GM11168 (cell line): ENCODE data around the gene NDUFS2.

Experiments
- in situ Hi-C: fragments of 300-500 bp; cut with MboI; formaldehyde crosslinking; loops from one replicate; pipeline ENCODE4 v1.12.0; 2022; ENCODE audit warnings: low sequenced_read_pairs; ENCODE audit not compliant: unreplicated experiment

Gene NDUFS2

GRCh38 chr1:161192476-161193465, 9.4 kb upstream of the NDUFS2 start:
- in situ Hi-C loops, result no loop called here

- in situ Hi-C loops, result no loop called here
Observed at GRCh38 chr1:161193561-161194235, 8.5 kb upstream of the NDUFS2 start.

- in situ Hi-C loops, result no loop called here
Observed at GRCh38 chr1:161195171-161195570, 7.0 kb upstream of the NDUFS2 start.

- in situ Hi-C loops, result no loop called here
Observed at GRCh38 chr1:161196111-161196510, 6.1 kb upstream of the NDUFS2 start.

DNA sequence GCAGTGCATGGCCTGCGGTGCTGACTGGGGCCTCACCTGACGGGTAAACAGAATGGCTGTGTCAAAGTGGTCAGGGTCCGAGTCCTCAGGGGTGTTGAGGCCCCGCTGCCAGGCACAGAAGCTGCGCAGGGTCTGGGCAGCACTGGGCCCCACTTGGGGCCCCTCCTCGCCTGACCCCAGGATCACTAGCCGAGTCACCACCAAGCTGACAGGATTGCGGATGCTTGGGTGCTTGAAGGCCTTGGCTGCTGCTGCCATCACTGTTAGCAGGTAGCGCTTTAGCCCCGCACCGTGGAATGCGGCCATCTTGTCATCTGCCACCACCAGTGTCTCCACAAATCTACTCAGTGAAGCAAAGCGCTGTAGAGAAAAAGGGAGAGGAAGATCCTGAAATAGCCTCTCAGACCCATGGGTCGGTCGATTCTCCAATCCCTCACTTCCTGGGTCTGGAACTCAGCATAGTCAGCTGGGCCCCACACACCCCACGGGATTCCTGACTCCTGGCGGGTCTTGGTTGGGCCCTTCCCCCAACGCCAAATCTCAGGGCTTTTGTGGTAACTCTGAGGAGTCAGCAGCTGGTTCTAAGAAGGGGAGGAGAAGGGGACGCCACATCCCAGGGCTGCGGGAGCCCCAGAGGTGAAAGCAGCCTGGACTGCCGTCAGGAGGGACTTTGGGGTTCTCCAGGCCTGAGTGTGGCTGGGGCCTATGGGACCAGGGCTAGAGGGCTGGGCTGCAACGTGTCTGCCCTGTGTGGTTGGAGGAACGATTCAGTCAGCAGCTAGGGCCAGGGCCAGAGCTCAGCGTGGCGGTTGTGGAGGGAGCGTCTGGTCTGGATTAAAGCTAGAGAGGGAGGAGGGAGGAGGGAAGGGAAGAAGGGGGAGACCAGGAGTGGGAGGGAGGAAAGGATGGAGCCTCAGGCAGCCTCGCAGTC, 5.4 kb upstream of the NDUFS2 start:
- in situ Hi-C loops, result no loop called here

GRCh38 chr1:161197560-161198193, 4.5 kb upstream of the NDUFS2 start:
- in situ Hi-C loops, result no loop called here

DNA sequence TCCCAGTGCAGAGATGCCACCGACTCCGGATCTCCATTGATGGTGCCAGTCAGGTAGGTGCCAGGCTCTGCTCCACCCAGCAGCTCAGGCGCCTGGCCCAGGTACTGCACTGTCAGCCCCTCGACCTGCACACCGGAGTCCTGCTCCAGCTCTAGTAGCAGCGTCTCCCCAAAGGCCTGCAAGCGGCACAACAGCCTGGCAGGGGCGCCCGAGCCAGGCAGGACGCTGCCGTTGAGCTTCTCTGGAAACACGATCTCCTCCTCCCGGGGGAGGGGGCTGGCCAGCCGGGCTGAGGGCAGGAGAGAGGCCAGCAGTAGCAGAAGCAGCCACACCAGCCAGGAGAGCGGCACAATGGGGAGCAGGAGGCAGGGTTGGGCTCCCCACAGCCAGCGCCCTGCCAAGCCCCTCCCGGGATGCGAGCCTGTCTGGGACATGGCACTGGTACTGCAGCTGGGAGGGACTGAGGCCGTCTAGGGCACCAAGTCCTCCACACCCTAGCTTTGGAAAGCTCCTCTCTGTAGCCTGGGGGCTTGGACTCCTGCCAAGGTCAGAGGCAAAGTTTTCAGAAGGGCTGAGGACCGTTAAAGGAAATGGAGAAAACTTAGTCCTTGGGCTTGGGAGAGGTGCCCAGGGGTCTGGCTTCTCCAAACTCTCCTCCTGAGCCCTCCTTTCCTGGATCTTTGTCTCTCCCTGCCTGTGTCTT, 3.8 kb upstream of the NDUFS2 start:
- in situ Hi-C loops, result no loop called here

GRCh38 chr1:161198897-161199431, 3.2 kb upstream of the NDUFS2 start, which contains the start of gene ADAMTS4:
TSS of gene ADAMTS4 (minus strand) at chr1:161199054. CDS start at chr1:161198627, 427 bp downstream.
- in situ Hi-C loops, result no loop called here

- in situ Hi-C loops, result no loop called here
Observed at GRCh38 chr1:161199506-161200139, 2.5 kb upstream of the NDUFS2 start.

- in situ Hi-C loops, result no loop called here
Observed at GRCh38 chr1:161200421-161200991, 1.7 kb upstream of the NDUFS2 start.

DNA sequence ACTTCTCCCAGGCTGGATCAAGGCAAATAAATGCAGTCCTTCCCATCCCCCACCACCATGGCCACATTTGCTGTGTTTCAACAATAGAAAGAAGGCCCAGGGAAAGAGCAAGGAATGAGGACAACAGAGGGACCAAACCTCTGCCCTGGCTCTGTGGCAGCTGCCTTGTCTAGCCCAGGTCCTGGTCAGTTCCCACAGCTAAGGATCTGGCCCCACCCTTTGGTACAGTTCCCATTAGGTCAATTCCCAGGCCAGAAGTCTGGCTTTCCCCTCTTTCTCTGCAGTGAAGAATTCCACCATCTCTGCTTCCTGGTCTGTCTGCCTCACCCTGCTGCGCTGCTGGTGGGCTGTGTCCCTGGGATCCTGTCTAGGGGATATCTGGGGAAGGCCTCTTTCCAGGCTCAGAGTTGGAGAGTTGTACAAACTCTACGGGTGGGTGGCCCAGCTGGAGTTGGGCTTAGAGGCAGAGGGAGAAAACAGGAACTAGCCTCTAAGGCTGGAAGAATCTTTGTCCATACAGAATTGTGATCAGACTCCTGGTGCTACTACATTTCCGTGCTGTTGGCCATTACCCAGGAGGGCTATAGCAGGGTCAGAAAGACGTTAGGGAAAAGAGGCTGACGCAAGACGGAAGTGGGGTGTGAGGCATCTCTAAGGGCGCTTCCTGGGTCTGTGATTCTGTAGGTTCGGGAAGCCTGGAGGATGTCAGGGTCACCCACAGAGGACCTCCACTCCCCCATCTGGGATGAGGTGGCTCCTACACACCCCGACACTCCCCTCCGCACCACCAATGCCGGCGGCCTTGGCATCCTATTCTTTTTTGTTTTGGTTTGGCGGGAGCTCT, 953 bp upstream of the NDUFS2 start:
- in situ Hi-C loops, result no loop called here

GRCh38 chr1:161206411-161207140, 4.4 kb downstream of the NDUFS2 start:
- in situ Hi-C loops, result no loop called here

DNA sequence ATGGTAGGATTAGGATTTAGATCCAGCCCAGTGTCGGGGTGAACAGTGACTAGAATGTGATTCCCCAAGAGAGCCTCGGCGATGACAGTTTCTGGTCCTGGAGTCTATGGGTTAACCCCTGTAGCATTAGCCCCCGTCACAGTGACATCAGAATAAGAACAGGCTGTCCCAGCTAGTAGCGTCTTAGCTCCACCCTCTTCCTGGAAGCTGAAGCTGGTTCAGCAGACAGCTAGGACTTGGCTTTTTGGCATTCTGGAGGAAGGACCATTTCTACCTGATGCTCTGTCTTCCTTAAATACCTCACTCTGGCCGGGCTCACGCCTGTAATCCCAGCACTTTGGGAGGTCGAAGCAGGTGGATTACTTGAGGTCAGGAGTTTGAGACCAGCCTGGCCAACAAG, 5.0 kb downstream of the NDUFS2 start:
- in situ Hi-C loops, result no loop called here

DNA sequence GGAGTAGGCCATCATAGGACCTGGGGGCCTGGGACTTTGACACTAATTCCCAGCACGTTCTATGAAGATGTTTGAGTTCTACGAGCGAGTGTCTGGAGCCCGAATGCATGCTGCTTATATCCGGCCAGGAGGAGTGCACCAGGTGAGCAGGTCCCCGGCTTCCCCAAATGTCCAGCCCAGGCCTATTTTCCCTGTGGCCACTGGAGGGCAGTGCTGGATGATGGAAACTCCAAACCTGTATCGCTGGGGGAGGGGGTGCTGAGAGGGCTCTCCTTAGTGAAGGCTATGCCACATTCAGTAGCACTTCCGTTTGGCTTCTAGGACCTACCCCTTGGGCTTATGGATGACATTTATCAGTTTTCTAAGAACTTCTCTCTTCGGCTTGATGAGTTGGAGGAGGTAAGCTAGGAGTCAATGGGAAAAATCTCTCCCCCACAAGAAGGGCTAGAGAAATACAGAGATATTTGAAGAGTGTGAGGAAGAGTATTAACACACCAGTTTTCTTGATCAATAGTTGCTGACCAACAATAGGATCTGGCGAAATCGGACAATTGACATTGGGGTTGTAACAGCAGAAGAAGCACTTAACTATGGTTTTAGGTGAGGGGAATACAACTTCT, 7.7 kb downstream of the NDUFS2 start:
- in situ Hi-C loops, result no loop called here

GRCh38 chr1:161214369-161214768, 12.2 kb downstream of the NDUFS2 start:
- in situ Hi-C loops, result no loop called here

DNA sequence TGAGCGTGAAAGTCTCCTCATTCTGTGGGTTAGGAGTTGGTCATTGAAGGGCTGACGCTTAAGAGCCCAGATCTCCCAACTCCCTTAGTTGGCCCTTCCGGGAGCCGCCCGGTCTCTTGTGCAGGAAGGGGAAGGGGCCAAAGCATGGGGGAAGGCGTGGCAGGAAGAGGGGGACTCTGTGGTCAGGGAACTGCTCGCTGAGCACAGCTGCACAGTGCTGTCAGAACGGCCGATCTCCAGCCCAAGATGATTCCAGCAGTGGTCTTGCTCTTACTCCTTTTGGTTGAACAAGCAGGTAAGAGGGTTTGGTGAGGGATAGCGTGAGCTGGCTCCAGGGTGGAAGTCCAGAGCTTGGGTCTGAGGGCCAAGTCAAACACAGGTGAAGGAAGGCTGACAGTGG, 12.9 kb downstream of the NDUFS2 start, which contains the start of gene FCER1G:
Gene FCER1G (plus strand): TSS at position 220 of the 400 bp plus-strand sequence. CDS start 27 bp downstream, at position 247.
- in situ Hi-C loops, result no loop called here
